Measurements from ENCODE around the gene TSLP. TPM values are rescaled to one million over a fixed set of nuclear protein-coding genes. Genes with fewer than 3 reads are reported as not detected.

The TSLP gene
- total RNA-seq, 4 donors from 2014 or later, result 0.30 to 0.64 (median 0.48) TPM

- TF ChIP-seq POLR2A (IDR thresholded peaks at IDR 0.05), result no peak
Observed at GRCh38 chr5:111113678-111114077, 42.2 kb downstream of the TSLP start.

DNA sequence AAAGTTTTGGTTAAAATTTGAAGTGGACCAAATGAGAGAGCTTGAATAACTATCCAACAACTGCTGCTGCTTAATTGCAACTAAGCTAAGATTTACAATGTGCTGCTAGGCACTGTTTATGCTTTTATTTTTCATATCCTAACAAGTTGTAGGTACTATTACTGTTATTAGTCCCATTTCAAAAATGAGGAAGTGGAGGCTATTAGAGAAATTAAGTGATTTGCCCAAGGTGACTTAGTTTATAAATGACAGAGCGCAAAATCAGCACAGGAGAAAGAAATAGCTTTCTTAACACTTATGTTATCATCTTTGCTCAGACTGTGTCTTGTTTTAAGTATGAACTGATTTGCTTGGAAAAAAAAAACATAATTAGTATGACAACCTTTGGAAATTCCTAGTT is 43.7 kb downstream of the TSLP start:
- H3K4me3 ChIP-seq (ENCODE audit: low read depth, poor library complexity, severe bottlenecking), result no peak overlapping the region
- DNase-seq (ENCODE audit: low spot score in 2 of 2), result no peak
- WGBS, 2 donors, result 98% methylated on average over 1 of the region's 1 CpG
- TF ChIP-seq, protein P1, sequence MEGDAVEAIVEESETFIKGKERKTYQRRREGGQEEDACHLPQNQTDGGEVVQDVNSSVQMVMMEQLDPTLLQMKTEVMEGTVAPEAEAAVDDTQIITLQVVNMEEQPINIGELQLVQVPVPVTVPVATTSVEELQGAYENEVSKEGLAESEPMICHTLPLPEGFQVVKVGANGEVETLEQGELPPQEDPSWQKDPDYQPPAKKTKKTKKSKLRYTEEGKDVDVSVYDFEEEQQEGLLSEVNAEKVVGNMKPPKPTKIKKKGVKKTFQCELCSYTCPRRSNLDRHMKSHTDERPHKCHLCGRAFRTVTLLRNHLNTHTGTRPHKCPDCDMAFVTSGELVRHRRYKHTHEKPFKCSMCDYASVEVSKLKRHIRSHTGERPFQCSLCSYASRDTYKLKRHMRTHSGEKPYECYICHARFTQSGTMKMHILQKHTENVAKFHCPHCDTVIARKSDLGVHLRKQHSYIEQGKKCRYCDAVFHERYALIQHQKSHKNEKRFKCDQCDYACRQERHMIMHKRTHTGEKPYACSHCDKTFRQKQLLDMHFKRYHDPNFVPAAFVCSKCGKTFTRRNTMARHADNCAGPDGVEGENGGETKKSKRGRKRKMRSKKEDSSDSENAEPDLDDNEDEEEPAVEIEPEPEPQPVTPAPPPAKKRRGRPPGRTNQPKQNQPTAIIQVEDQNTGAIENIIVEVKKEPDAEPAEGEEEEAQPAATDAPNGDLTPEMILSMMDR (IDR thresholded peaks at IDR 0.05), result no peak
- TF ChIP-seq POLR2A (IDR thresholded peaks at IDR 0.05), result no peak
- intact Hi-C loops (cut with DNase I; ENCODE audit: low total_unique reads), result no loop called here

More at GRCh38 chr5:111113678-111114077, 42.2 kb downstream of the TSLP start:
- 94 to 96% methylated on average over 3 of the region's 3 CpGs for WGBS, 2 donors
- DNase-seq (ENCODE audit: low spot score in 2 of 2), result no peak
- intact Hi-C loops (cut with DNase I; ENCODE audit: low total_unique reads), result no loop called here
- H3K4me3 ChIP-seq (ENCODE audit: low read depth, poor library complexity, severe bottlenecking), result no peak overlapping the region

DNA sequence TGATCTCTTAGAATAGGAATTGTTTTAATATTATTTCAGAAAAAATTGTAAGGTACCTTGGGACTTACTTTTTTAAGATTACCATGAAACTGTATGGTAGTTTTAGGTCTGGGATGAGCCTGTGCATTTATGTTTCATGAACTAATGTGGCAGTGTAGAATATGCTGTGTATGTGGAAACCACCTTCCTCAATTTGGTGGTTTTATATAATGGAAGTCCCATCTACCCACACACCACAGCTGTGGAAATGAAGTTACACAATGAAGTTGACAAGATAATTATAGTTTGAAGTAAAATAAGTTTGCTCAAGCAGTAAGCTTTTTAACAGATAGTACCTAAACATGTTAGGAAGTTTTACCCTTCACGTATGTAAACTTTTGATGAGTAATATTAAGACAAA is 45.0 kb downstream of the TSLP start:
- H3K4me3 ChIP-seq (ENCODE audit: low read depth, poor library complexity, severe bottlenecking), result no peak overlapping the region
- intact Hi-C loops (cut with DNase I; ENCODE audit: low total_unique reads), result no loop called here
- 82% methylated on average over 1 of the region's 1 CpG for WGBS, 2 donors
- no peak for DNase-seq (ENCODE audit: low spot score in 2 of 2)
- TF ChIP-seq POLR2A (IDR thresholded peaks at IDR 0.05), result no peak
- TF ChIP-seq, protein P1 (IDR thresholded peaks at IDR 0.05), result no peak

DNA sequence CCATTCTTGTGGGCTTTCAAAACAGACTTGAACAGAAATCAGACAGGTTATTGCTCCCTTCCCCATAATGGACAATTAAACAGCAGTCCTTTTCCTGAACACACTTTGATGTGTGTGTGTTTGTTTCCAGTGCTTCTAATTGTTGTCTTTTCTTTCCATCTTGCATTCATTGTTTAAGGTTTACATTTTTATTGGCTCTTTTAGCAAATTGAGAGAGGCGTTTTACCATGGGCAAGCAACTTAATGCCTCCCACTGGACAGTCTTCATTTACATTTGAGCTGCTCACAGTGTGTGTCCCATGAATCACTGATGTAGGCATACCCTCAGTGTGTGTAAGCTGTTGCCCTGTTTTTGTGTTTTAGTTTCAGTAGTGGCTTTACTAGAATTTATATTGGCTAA is 45.6 kb downstream of the TSLP start:
- DNase-seq (ENCODE audit: low spot score in 2 of 2), result no peak
- H3K4me3 ChIP-seq (ENCODE audit: low read depth, poor library complexity, severe bottlenecking), result no peak overlapping the region
- no peak for TF ChIP-seq POLR2A (IDR thresholded peaks at IDR 0.05)
- TF ChIP-seq, protein P1 (IDR thresholded peaks at IDR 0.05), result no peak
- intact Hi-C loops (cut with DNase I; ENCODE audit: low total_unique reads), result no loop called here
- 74 to 83% methylated on average over 1 of the region's 1 CpG for WGBS, 2 donors

DNA sequence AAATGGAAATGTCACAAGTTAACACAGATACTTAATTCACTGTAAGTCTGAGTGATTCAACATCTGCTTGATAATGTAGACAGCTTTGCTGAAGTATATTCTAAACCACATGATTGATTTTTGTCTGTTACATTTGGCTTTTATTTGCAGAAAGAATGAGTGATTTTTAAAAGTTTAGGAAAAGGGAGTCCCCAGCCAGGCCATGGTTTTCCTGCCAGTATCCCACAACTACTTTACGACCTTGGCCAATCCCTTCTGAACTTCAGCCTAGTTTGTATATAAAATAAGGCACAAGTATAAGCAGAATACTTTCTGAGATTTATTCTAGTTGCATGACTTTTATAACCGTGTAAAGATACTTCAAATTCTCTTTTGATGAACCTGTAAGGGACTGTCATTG is 47.7 kb downstream of the TSLP start:
- TF ChIP-seq, protein P1 (IDR thresholded peaks at IDR 0.05), result no peak
- TF ChIP-seq POLR2A (IDR thresholded peaks at IDR 0.05), result no peak
- intact Hi-C loops (cut with DNase I; ENCODE audit: low total_unique reads), result no loop called here
- WGBS, 2 donors, result 57 to 92% methylated on average over 2 of the region's 2 CpGs
- no peak for DNase-seq (ENCODE audit: low spot score in 2 of 2)
- H3K4me3 ChIP-seq (ENCODE audit: low read depth, poor library complexity, severe bottlenecking), result no peak overlapping the region

GRCh38 chr5:111119856-111120255 is 48.3 kb downstream of the TSLP start:
- WGBS, 2 donors, result 94 to 100% methylated on average over 2 of the region's 2 CpGs
- TF ChIP-seq, protein P1 (IDR thresholded peaks at IDR 0.05), result no peak
- TF ChIP-seq POLR2A (IDR thresholded peaks at IDR 0.05), result no peak

More at GRCh38 chr5:111119856-111120255, 48.3 kb downstream of the TSLP start:
- intact Hi-C loops (cut with DNase I; ENCODE audit: low total_unique reads), result no loop called here
- H3K4me3 ChIP-seq (ENCODE audit: low read depth, poor library complexity, severe bottlenecking), result no peak overlapping the region
- no peak for DNase-seq (ENCODE audit: low spot score in 2 of 2)
